GM18526 (cell line): Measurements from ENCODE around the gene FAM83F.

Experiments
- POLR2A ChIP-seq: IDR thresholded peaks from 3 replicates; pipeline ENCODE4 v1.6.1; 2011; ENCODE audit not compliant: insufficient read length; ENCODE audit errors: extremely low read depth

The FAM83F gene

GRCh38 chr22:40018051-40018450, 23.3 kb downstream of the FAM83F start:
- no peak for TF ChIP-seq POLR2A

- no peak for TF ChIP-seq POLR2A
Measured at GRCh38 chr22:40019100-40019499, 24.3 kb downstream of the FAM83F start.

GRCh38 chr22:40020956-40021355, 26.2 kb downstream of the FAM83F start:
- no peak for TF ChIP-seq POLR2A

GRCh38 chr22:40021401-40022000, 26.7 kb downstream of the FAM83F start:
- TF ChIP-seq POLR2A, result no peak

GRCh38 chr22:40022536-40023240, 27.9 kb downstream of the FAM83F start:
- TF ChIP-seq POLR2A, result no peak

GRCh38 chr22:40023341-40023841, 28.6 kb downstream of the FAM83F start:
- no peak for TF ChIP-seq POLR2A

GRCh38 chr22:40024201-40025061, 29.7 kb downstream of the FAM83F start:
- no peak for TF ChIP-seq POLR2A

- no peak for TF ChIP-seq POLR2A
Measured at GRCh38 chr22:40025856-40026255, 31.1 kb downstream of the FAM83F start.

- no peak for TF ChIP-seq POLR2A
Measured at GRCh38 chr22:40026641-40027040, 31.9 kb downstream of the FAM83F start.

GRCh38 chr22:40027191-40028097, 32.7 kb downstream of the FAM83F start:
- no peak for TF ChIP-seq POLR2A

GRCh38 chr22:40028098-40028425, 33.3 kb downstream of the FAM83F start:
- no peak for TF ChIP-seq POLR2A

GRCh38 chr22:40029189-40029890, 34.6 kb downstream of the FAM83F start:
- no peak for TF ChIP-seq POLR2A

- TF ChIP-seq POLR2A, result no peak
Measured at GRCh38 chr22:40030026-40030757, 35.4 kb downstream of the FAM83F start.

- no peak for TF ChIP-seq POLR2A
Measured at GRCh38 chr22:40030758-40031095, 36.0 kb downstream of the FAM83F start.
